Measurements from ENCODE around the gene CDC42EP4. TPM values are rescaled to one million over a fixed set of nuclear protein-coding genes. Genes with fewer than 3 reads are reported as not detected.

The CDC42EP4 gene
- total and polyA plus RNA-seq, 2 experiments from 2014 or later = 4.4 to 19.9 TPM

DNA sequence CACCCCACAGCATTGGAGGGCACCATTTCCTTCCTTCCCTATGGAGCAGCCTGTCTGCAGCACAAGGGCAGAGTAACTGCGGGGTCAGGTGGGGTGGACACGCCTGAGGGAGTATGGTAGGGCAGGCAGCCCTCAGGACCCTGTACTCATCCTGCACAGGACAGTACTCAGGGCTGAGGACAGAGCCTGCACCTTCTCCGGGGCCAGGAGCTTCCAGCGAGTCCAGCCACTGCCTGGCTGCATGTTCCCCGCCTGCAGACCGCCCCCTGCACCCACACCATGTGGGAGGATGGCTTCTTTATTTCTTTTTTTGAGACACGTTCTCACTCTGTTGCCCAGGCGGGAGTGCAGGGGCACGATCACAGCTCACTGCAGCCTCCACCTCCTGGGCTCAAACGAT, 47.6 kb upstream of the CDC42EP4 start (continued):
- TF ChIP-seq, protein P1, sequence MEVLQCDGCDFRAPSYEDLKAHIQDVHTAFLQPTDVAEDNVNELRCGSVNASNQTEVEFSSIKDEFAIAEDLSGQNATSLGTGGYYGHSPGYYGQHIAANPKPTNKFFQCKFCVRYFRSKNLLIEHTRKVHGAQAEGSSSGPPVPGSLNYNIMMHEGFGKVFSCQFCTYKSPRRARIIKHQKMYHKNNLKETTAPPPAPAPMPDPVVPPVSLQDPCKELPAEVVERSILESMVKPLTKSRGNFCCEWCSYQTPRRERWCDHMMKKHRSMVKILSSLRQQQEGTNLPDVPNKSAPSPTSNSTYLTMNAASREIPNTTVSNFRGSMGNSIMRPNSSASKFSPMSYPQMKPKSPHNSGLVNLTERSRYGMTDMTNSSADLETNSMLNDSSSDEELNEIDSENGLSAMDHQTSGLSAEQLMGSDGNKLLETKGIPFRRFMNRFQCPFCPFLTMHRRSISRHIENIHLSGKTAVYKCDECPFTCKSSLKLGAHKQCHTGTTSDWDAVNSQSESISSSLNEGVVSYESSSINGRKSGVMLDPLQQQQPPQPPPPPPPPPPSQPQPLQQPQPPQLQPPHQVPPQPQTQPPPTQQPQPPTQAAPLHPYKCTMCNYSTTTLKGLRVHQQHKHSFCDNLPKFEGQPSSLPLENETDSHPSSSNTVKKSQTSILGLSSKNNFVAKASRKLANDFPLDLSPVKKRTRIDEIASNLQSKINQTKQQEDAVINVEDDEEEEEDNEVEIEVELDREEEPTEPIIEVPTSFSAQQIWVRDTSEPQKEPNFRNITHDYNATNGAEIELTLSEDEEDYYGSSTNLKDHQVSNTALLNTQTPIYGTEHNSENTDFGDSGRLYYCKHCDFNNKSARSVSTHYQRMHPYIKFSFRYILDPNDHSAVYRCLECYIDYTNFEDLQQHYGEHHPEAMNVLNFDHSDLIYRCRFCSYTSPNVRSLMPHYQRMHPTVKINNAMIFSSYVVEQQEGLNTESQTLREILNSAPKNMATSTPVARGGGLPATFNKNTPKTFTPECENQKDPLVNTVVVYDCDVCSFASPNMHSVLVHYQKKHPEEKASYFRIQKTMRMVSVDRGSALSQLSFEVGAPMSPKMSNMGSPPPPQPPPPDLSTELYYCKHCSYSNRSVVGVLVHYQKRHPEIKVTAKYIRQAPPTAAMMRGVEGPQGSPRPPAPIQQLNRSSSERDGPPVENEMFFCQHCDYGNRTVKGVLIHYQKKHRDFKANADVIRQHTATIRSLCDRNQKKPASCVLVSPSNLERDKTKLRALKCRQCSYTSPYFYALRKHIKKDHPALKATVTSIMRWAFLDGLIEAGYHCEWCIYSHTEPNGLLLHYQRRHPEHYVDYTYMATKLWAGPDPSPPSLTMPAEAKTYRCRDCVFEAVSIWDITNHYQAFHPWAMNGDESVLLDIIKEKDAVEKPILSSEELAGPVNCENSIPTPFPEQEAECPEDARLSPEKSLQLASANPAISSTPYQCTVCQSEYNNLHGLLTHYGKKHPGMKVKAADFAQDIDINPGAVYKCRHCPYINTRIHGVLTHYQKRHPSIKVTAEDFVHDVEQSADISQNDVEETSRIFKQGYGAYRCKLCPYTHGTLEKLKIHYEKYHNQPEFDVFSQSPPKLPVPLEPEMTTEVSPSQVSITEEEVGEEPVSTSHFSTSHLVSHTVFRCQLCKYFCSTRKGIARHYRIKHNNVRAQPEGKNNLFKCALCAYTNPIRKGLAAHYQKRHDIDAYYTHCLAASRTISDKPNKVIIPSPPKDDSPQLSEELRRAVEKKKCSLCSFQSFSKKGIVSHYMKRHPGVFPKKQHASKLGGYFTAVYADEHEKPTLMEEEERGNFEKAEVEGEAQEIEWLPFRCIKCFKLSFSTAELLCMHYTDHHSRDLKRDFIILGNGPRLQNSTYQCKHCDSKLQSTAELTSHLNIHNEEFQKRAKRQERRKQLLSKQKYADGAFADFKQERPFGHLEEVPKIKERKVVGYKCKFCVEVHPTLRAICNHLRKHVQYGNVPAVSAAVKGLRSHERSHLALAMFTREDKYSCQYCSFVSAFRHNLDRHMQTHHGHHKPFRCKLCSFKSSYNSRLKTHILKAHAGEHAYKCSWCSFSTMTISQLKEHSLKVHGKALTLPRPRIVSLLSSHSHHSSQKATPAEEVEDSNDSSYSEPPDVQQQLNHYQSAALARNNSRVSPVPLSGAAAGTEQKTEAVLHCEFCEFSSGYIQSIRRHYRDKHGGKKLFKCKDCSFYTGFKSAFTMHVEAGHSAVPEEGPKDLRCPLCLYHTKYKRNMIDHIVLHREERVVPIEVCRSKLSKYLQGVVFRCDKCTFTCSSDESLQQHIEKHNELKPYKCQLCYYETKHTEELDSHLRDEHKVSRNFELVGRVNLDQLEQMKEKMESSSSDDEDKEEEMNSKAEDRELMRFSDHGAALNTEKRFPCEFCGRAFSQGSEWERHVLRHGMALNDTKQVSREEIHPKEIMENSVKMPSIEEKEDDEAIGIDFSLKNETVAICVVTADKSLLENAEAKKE (CRISPR knock-in tag; IDR thresholded peaks at IDR 0.05) = no peak
- TF ChIP-seq NANOG (IDR thresholded peaks at IDR 0.05; ENCODE audit: borderline replicate concordance) = no peak

DNA sequence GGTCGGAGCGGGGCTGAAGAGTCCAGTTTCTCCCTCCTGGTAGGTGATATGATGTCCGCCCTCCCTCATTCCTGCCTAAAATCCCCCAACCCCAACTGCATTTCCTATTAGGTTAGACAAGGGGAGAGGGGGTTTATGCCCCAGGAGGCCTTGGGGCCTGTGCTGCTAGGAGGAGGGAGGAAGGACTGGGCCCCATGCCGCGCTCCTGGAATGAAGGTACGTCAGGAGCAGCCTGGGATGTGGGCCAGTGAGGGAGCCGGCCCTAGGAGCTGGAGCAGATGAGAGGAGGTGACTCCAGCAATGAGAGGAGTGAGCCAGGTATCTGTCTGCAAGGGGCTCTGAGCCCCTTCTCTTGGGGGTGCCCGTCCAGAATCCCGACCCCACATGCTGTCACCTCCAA, 46.9 kb upstream of the CDC42EP4 start:
- H3K27me3 ChIP-seq (ENCODE audit: insufficient read depth) = no peaks in the 10 kb centered on the region
- no peaks in the 10 kb centered on the region for H3K79me2 ChIP-seq (replicated peaks; ENCODE audit: insufficient read depth)
- Mint-ChIP-seq H3K4me1 (peaks cover 36% of the 10 kb centered on the region), H3K9me3 (no peaks in the 10 kb centered on the region), H3K4me3 (no peak overlapping the region), H3K27ac (no peak overlapping the region), H3K36me3 (ENCODE audit: low read depth) (no peaks in the 10 kb centered on the region), H3K27me3 (ENCODE audit: insufficient read depth, low read depth, poor library complexity) (peaks cover 17% of the 10 kb centered on the region)
- no peak overlapping the region for H3K4me2 ChIP-seq
- DNase-seq (ENCODE audit: low spot score) = no peak
- H4K20me1 ChIP-seq (replicated peaks; ENCODE audit: insufficient read depth) = no peaks in the 10 kb centered on the region
- H3K36me3 ChIP-seq (ENCODE audit: insufficient read depth) = no peaks in the 10 kb centered on the region
- no peak overlapping the region for H3K4me3 ChIP-seq
- no peak overlapping the region for H3K27ac ChIP-seq (ENCODE audit: low read depth)
- ATAC-seq = no peak
- peaks cover 25% of the 10 kb centered on the region for H3K4me1 ChIP-seq (ENCODE audit: insufficient read depth)
- 0 out of 2 replicates have a peak, but pooled peaks cover 2% of the 10 kb centered on the region for H3F3A ChIP-seq (replicated peaks; ENCODE audit: low read depth)
- H3K9me2 ChIP-seq (ENCODE audit: insufficient read depth) = no peaks in the 10 kb centered on the region
- H2AFZ ChIP-seq = no peak overlapping the region
- TF ChIP-seq JUNB (IDR thresholded peaks at IDR 0.05; ENCODE audit: unreplicated experiment) (no peak), ZNF114 (CRISPR knock-in tag; IDR thresholded peaks at IDR 0.05) (no peak), EZH2 (IDR thresholded peaks at IDR 0.05; ENCODE audit: low read depth, unreplicated experiment) (no peak), NANOG (IDR thresholded peaks at IDR 0.05; ENCODE audit: borderline replicate concordance) (no peak), STAT1 (IDR thresholded peaks at IDR 0.05; ENCODE audit: unreplicated experiment) (no peak)
- TF ChIP-seq, protein P2, sequence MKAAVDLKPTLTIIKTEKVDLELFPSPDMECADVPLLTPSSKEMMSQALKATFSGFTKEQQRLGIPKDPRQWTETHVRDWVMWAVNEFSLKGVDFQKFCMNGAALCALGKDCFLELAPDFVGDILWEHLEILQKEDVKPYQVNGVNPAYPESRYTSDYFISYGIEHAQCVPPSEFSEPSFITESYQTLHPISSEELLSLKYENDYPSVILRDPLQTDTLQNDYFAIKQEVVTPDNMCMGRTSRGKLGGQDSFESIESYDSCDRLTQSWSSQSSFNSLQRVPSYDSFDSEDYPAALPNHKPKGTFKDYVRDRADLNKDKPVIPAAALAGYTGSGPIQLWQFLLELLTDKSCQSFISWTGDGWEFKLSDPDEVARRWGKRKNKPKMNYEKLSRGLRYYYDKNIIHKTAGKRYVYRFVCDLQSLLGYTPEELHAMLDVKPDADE (IDR thresholded peaks at IDR 0.05) = no peak
- TF ChIP-seq, protein P3, sequence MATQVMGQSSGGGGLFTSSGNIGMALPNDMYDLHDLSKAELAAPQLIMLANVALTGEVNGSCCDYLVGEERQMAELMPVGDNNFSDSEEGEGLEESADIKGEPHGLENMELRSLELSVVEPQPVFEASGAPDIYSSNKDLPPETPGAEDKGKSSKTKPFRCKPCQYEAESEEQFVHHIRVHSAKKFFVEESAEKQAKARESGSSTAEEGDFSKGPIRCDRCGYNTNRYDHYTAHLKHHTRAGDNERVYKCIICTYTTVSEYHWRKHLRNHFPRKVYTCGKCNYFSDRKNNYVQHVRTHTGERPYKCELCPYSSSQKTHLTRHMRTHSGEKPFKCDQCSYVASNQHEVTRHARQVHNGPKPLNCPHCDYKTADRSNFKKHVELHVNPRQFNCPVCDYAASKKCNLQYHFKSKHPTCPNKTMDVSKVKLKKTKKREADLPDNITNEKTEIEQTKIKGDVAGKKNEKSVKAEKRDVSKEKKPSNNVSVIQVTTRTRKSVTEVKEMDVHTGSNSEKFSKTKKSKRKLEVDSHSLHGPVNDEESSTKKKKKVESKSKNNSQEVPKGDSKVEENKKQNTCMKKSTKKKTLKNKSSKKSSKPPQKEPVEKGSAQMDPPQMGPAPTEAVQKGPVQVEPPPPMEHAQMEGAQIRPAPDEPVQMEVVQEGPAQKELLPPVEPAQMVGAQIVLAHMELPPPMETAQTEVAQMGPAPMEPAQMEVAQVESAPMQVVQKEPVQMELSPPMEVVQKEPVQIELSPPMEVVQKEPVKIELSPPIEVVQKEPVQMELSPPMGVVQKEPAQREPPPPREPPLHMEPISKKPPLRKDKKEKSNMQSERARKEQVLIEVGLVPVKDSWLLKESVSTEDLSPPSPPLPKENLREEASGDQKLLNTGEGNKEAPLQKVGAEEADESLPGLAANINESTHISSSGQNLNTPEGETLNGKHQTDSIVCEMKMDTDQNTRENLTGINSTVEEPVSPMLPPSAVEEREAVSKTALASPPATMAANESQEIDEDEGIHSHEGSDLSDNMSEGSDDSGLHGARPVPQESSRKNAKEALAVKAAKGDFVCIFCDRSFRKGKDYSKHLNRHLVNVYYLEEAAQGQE (IDR thresholded peaks at IDR 0.05; ENCODE audit: unreplicated experiment) = no peak
- TF ChIP-seq, protein P4, sequence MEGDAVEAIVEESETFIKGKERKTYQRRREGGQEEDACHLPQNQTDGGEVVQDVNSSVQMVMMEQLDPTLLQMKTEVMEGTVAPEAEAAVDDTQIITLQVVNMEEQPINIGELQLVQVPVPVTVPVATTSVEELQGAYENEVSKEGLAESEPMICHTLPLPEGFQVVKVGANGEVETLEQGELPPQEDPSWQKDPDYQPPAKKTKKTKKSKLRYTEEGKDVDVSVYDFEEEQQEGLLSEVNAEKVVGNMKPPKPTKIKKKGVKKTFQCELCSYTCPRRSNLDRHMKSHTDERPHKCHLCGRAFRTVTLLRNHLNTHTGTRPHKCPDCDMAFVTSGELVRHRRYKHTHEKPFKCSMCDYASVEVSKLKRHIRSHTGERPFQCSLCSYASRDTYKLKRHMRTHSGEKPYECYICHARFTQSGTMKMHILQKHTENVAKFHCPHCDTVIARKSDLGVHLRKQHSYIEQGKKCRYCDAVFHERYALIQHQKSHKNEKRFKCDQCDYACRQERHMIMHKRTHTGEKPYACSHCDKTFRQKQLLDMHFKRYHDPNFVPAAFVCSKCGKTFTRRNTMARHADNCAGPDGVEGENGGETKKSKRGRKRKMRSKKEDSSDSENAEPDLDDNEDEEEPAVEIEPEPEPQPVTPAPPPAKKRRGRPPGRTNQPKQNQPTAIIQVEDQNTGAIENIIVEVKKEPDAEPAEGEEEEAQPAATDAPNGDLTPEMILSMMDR (conservative IDR thresholded peaks at IDR 0.05; ENCODE audit: low read depth in 2 of 2) = no peak
